ENCODE results near the gene INA.

DNA sequence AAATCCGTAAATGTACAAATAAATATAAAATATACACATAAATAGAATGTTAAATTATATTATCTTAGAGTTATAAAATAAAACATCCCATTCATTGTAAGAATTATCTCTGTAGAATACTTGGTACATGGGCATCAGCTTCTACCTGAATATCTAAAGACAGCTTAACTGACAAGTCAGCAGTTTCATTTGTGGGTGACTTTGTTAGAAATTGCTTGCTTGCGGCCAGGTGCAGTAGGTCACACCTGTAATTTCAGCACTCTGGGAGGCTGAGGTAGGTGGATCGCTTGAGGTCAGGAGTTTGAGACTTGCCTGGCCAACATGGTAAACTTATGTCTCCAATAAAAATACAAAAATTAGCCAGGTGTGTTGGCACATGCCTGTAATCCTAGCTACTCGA is 59.4 kb downstream of the INA start:
- TF ChIP-seq, protein P1, sequence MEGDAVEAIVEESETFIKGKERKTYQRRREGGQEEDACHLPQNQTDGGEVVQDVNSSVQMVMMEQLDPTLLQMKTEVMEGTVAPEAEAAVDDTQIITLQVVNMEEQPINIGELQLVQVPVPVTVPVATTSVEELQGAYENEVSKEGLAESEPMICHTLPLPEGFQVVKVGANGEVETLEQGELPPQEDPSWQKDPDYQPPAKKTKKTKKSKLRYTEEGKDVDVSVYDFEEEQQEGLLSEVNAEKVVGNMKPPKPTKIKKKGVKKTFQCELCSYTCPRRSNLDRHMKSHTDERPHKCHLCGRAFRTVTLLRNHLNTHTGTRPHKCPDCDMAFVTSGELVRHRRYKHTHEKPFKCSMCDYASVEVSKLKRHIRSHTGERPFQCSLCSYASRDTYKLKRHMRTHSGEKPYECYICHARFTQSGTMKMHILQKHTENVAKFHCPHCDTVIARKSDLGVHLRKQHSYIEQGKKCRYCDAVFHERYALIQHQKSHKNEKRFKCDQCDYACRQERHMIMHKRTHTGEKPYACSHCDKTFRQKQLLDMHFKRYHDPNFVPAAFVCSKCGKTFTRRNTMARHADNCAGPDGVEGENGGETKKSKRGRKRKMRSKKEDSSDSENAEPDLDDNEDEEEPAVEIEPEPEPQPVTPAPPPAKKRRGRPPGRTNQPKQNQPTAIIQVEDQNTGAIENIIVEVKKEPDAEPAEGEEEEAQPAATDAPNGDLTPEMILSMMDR (conservative IDR thresholded peaks at IDR 0.05; ENCODE audit: low read length): no peak
- TF ChIP-seq EZH2phosphoT487 (IDR thresholded peaks at IDR 0.05; ENCODE audit: borderline replicate concordance): no peak

Measured in Loucy (cell line).